ENCODE data around the gene CARS1.

The CARS1 gene

DNA sequence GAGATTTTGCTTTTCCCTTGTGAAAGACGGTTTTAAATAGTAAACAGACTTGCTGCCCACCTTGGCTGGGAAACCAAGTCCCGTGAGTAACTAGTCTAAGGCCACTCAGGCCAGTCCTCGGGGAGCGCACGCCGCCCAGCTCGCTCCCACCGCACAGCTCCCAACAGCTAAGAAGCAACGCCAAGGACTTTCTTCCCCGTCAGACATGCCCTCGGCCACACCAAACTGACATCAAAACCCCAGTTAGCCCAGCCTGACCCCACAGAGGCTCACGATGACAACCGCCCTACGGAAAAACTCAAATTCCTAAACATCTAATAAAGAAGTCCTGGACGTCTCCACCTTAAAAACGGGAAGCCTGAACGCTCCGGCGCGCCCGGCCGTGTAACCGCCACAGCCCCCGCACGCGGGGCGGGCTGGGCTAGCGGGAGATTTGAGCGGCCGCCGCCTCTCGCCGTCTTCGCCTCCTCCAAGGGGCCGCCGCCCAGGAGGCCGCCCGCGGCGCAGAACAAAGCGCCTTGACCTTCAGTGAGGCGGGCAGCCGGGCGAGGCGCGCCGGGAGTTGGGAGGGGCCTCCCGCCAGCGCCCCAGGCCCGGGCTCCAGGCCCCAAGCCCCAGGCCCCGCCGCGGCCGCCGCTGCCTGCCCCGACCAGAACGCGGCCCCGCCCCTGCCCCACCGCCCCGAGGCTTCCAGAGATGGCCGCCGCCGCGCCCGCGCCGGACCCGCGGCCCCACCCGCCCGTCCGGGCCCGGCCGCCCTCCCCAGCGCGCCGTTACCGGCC, 65.6 kb downstream of the CARS1 start:
- DNase-seq (ENCODE audit: low read depth), result peak; percentile 49

DNA sequence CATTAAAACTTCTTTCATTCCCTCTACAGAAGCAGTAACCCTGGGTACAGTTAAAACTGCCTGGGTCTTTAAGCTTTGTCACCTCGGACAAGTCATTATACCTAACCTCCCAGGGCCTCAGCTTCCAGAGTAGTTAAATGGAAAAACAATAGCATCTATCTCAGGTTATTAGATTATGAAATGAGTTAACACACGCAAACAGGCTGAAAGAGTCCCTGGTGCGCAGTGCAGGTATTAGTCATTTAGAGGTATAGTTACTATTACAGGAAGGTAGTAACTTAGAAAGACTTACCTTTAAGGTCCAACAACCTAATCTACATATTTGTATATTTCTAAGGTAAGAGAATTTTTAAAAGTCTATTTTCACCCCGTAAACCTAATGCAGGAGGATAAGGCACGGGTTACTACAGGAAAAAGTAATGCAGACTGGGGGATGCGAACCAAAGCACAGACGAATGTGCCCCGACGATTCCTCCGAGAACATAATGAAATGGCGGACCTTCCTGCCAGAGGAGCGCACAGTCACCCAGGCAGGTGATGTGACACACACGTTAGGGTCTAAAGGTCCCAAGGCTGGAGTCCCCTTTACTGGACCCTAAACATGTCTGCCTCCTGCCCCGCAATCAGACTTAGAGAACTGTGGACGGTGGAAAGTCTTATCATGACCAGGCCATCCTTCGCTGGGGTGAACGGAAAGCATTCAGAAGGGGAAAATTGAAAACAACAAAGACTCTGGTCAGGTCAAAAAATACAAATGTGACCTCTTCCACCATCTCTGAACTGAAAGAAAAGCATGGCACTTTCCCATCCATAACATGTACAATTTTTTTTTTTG, 66.4 kb downstream of the CARS1 start:
- DNase-seq (ENCODE audit: low read depth), result peak; percentile 49

GRCh38 chr11:2989551-2989950, 67.7 kb downstream of the CARS1 start:
- no peak for DNase-seq (ENCODE audit: low read depth)

DNA sequence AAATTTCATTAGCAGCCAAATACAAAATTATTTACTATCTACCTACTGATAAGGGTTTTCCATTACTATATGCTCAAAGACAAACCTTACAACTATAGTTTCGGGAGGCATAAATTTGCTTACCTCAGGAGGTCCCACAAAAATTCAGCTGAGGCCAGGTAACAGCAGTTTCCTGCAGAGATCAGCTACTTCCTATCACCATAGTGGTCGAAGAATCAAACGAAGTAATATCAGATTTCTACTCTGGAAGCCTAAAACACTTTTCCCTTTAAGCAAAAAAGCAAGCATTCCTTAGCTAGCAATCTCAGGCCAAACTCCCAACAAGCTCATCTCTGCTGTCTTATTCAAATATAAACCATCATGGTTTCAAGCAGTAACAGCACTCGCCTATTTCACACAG, 68.2 kb downstream of the CARS1 start:
- no peak for DNase-seq (ENCODE audit: low read depth)

DNA sequence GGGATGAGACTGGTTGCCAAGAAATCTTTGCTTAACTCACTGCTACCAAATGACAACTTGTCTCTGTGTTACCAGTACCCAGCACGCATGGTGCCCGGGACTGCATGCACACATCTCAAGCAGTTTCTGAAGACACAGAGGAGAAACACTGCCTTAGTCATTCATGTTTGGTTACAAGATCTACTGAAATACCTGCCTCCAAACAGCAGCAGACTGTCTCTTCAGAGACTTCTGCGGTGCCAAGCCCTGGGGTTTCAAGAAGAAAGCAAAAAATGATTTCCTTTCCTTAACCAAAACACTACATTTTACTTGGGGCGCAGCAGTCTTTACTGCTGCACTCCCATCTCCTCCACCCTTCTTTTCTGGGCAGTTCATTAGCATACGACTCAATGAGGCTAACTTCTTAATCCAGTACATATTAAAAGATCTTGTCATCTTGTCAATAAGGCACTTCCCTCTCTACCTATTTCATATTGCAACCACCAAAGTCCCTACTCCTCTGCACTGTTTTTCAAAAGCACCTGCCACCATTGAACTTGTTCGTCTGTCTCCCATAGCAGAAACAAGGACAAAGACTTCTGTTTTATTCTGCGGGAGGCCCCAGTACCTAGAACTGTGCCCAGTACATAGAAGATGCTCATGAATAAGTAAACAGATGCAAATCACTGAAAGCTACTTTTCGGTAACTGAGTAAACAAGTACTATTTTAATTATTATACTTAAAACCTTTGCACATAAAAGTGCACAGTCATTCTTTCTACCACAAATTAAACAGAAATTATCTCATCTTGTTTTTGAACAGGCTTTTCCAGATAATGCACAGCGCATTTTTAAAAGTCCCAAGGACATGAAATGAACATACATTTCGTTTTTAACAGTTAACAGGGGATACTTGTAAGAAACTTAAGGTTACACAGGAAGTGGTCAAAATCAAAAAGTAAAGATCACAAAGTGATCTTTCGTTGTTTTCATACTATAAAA, 69.1 kb downstream of the CARS1 start:
- no peak for DNase-seq (ENCODE audit: low read depth)

DNA sequence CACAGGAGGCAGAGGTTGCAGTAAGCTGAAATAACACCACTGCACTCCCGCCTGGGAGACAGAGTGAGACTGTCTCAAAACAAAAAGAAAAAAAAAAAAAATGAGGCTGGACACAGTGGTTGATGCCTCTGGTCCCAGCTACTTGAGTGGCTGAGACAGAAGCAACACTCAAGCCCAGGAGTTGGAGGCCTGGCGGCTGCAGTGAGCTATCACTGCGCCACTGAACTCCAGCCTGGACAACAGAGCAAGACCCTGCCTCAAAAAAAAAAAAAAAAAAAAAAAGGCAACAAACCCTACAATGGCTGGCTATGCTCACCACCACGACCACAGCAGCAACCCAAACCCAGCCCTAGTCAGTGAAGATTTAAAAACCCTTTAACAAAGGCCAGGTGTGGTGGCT, 73.3 kb downstream of the CARS1 start:
- no peak for DNase-seq (ENCODE audit: low read depth)

DNA sequence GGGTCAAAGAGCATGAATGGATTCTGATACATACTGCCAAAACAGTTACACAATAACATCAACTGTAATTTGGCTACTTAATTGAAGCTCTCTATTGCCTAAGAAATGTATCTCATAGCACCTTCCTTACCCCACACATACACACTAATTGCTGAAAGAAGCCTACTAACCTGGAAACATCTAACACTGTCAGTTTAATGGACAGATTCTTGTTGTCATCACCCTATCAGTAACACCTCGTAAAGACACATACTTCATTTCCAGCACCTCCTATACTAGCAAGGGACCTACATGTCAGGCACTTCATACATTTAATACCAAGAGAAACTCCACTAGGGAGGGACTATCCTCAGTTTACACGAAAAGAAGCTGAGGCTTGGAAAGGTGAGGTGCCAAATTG, 75.0 kb downstream of the CARS1 start:
- no peak for DNase-seq (ENCODE audit: low read depth)

DNA sequence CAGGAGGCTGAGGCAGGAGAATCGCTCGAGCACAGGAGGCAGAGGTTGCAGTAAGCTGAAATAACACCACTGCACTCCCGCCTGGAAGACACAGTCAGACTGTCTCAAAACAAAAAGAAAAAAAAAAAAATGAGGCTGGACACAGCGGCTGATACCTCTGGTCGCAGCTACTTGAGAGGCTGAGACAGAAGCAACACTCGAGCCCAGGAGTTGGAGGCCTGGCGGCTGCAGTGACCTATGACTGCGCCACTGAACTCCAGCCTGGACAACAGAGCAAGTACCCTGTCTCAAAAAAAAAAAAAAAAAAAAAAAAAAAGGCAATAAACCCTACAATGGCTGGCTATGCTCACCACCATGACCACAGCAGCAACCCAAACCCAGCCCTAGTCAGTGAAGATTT, 76.1 kb downstream of the CARS1 start:
- DNase-seq (ENCODE audit: low read depth), result no peak

DNA sequence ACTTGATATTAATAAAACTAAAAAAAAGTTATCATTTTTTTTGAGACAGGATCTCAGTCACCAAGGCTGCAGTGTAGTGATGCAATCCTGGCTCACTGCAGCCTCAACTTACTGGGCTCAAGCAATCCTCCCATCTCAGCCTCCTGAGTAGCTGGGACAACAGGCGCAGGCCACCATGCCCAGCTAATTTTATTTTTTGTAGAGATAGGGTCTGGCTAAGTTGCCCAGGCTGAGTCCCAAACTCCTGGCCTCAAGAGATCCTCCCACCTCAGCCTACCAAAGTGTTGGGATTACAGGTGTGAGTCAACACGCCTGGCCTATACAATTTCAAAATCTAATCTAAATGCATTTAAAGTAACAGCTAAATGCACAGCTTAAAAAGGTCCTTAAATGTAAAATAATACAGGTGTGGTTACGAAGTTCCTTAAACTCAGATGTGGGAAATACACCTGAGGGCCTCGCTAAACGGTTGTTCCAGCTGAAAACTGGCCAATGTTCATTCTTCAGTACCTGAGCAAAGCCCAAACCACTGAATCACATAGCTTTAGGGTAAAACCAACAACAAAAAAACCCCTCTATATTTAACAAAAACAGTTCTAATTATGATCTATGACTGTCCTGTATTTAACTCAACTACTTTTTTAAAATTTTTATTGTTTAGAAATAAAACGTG, 76.9 kb downstream of the CARS1 start:
- no peak for DNase-seq (ENCODE audit: low read depth)

- no peak for DNase-seq (ENCODE audit: low read depth)
These were observed 80.1 kb downstream of the CARS1 start for GRCh38 chr11:2977113-2977512.

DNA sequence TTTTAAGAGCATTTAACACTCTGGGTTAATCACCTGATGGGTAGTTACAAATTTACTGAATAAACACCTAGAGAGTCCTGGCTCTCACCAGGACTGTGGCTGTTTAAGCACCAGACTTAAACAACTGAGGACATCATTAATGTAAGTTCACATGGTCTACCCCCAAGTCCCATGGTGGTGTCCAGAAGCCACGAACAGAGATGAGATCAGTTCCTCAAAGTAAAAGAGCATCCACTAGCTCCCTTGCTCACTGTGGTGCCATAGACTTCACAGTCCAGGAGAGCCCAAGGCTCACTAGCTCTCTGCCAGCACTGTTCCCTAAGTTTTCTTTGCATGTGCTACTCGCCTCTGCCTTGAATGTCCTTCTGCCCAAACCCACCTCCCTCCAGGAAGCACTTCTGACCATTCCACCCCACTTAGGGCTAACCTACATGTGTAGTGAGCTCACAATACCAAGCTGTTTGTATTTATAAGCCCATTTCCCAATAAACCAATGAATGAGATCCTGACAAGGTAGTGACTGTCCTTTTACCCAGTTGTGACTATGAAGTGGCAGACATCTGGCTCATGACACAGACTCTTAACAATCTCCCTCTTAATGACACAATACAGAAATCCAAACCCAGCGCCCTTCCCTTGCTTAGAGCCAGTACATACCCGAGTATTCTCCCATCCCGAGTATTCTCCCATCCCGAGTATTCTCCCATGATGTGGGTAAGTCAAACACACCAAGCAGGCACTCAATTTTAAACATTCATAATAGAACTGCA, 80.7 kb downstream of the CARS1 start:
- DNase-seq (ENCODE audit: low read depth), result no peak

GRCh38 chr11:2975594-2975993, 81.6 kb downstream of the CARS1 start:
- peak; percentile 52 for DNase-seq (ENCODE audit: low read depth)

- no peak for DNase-seq (ENCODE audit: low read depth)
These were observed 83.0 kb downstream of the CARS1 start for GRCh38 chr11:2974272-2974671.

DNA sequence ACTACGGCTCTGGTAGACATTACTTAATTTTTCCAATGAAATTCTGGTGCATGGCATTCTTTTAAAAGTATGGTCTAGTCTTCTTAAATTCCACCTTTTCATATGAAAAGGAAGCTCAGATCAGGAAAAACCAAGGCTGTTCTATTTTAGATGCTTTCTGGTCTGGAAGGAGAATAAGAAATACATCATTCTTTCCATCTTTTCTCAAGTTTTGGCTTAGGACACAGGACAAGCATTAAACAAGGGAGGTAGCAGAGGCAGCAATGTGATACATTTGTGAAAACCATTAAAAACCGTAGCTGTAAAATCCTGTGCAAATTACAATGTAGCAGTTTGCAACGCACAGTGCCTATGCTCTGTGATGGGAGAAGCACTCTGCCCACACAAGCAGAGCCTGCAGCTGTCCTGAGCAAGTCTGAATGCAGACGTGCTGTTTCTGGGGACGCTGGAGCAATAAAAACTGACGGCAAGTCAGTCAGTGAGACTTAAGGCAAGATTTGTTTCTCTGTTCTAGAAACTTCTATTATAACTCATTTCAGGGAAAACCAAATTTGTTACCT, 88.8 kb downstream of the CARS1 start:
- DNase-seq (ENCODE audit: low read depth), result no peak

DNA sequence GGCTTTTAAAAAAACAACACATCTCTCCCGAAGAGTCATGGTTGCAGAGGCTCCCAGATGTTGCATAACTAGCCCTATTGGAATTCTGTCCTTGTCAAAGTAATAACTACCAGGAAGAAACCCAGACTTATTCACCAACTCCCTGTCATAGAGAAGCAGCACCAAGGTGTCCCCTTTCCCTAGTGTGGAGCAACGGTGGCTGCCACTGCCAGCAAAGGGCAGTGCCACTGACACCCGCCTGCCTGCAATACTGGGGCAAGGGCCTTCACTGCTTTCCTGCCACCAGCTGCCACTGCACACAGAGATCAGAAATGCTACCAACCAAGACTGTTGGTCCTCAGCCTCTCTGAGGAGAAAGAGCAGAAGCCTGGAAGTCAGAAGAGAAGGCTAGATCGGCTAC, 92.4 kb downstream of the CARS1 start:
- DNase-seq (ENCODE audit: low read depth), result no peak

GRCh38 chr11:2963761-2964160, 93.5 kb downstream of the CARS1 start:
- no peak for DNase-seq (ENCODE audit: low read depth)

DNA sequence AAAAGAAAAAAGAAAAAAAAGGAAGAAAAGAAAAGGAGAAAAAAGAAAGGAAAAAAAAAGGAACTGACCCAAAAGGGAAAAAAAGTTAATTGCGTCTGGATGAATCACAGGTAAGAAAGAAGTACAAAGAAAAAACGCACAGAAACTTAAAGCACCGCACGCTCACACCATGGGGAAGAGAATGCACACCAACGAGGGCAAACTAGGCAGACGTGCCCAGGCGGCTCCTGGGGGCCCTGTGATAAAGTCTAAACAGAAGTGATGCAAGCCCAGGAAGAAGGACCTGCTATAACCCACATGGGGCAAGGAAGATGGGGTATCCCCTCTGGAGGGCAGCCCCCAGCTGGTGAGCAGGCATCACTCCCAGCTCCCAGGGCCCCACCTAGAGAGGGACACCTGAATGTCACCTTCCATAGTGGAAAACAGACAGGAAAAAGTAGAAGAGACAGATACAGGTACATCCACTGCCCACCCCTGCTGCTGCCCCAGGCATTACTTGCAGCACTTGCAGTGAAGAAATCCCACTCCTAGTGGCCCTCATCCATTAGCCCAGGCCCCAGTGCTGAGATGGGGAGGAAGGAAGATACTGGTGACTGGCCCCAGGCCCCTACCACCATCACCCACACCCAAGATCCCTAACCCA, 94.0 kb downstream of the CARS1 start:
- DNase-seq (ENCODE audit: low read depth), result no peak

DNA sequence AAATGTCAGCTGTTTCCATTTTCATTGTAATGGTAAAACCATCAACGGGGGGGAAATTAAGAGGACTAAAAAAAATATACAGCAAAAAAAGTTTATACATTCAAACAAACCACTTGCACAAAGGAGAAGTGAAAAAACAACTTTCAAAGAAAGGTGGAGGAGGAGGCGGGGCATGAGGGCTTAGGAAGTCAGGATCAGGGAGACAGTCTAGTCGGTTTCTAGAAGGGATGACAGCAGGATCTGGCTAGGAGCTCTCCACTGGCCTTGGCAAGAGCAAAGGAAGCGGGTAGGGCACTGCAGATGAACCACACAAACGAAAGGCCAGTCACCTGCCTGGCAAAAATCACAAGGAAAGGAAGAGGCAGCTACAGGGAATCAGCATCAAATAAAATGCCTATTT, 96.1 kb downstream of the CARS1 start:
- DNase-seq (ENCODE audit: low read depth), result no peak

- no peak for DNase-seq (ENCODE audit: low read depth)
These were observed 97.1 kb downstream of the CARS1 start for GRCh38 chr11:2960139-2960538.

DNA sequence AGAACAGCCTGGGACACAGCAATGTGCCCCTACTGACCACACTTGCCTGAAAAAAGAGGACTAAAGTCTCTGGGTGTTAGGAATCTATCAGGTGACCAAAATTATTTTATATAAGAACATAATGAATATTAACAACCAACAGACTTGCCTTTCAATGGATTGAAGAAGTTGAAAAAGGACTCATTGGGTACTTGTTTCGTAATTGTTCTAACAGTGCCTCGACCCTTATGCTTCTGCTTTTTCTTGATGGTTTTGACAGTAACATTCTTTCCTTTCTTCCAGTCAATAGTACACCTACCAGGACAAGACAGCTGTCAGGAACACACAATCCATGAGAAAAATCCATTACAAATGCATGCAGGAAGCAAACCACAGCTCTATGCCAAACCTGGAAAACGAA, 99.0 kb downstream of the CARS1 start:
- DNase-seq (ENCODE audit: low read depth), result no peak

Measured in ELR (cell line).